WTC11 (cell line): ENCODE results near the gene ATG9B. TPM values are rescaled to one million over a fixed set of nuclear protein-coding genes. Genes with fewer than 3 reads are reported as not detected.

Experiments
- AR ChIP-seq: fragments of 250-450 bp; sonication (Bioruptor Pico); IDR thresholded peaks from 2 replicates; pipeline ENCODE4 v1.9.0; 2021; ENCODE audit warnings: mild to moderate bottlenecking
- ATF3 ChIP-seq: sonication (generic); formaldehyde crosslinking; conservative IDR thresholded peaks from 2 replicates; pipeline ENCODE4 v1.8.1; 2022; ENCODE audit warnings: mild to moderate bottlenecking, missing genetic modification reagents
- ATF6 ChIP-seq: sonication (generic); formaldehyde crosslinking; IDR thresholded peaks from 2 replicates; pipeline ENCODE4 v1.8.1; 2023; ENCODE audit warnings: mild to moderate bottlenecking, missing genetic modification reagents
- CREB1 ChIP-seq: sonication (generic); formaldehyde crosslinking; IDR thresholded peaks from 2 replicates; pipeline ENCODE4 v1.8.0; 2023; ENCODE audit warnings: mild to moderate bottlenecking, missing genetic modification reagents
- E2F1 ChIP-seq: sonication (generic); formaldehyde crosslinking; IDR thresholded peaks from 2 replicates; pipeline ENCODE4 v1.8.0; 2022; ENCODE audit warnings: mild to moderate bottlenecking, missing genetic modification reagents
- E2F5 ChIP-seq: sonication (generic); formaldehyde crosslinking; IDR thresholded peaks from 2 replicates; pipeline ENCODE4 v1.8.1; 2022; ENCODE audit warnings: mild to moderate bottlenecking, moderate library complexity, missing genetic modification reagents
- ELF4 ChIP-seq: sonication (generic); formaldehyde crosslinking; IDR thresholded peaks from 2 replicates; pipeline ENCODE4 v1.8.1; 2022; ENCODE audit warnings: low read depth, mild to moderate bottlenecking, moderate library complexity, missing genetic modification reagents
- ERG ChIP-seq: fragments of 250-450 bp; sonication (Bioruptor Pico); IDR thresholded peaks from 2 replicates; pipeline ENCODE4 v1.8.0; 2021; ENCODE audit warnings: mild to moderate bottlenecking
- FOXK1 ChIP-seq: sonication (generic); formaldehyde crosslinking; IDR thresholded peaks from 2 replicates; pipeline ENCODE4 v1.8.0; 2022; ENCODE audit warnings: mild to moderate bottlenecking, moderate library complexity, missing genetic modification reagents
- IRF2 ChIP-seq: sonication (generic); formaldehyde crosslinking; IDR thresholded peaks from 2 replicates; pipeline ENCODE4 v1.8.0; 2022; ENCODE audit warnings: low read depth, missing genetic modification reagents, borderline replicate concordance
- MXD4 ChIP-seq: fragments of 250-450 bp; sonication (Bioruptor Pico); IDR thresholded peaks from 2 replicates; pipeline ENCODE4 v1.8.0; 2021; ENCODE audit warnings: mild to moderate bottlenecking, moderate library complexity, borderline replicate concordance
- NFYB ChIP-seq: sonication (generic); formaldehyde crosslinking; conservative IDR thresholded peaks from 2 replicates; pipeline ENCODE4 v1.8.0; 2022; ENCODE audit warnings: low read depth, missing genetic modification reagents
- OVOL2 ChIP-seq: fragments of 250-450 bp; sonication (Bioruptor Pico); IDR thresholded peaks from 2 replicates; pipeline ENCODE4 v1.9.0; 2021; ENCODE audit warnings: mild to moderate bottlenecking, borderline replicate concordance
- PRDM15 ChIP-seq: sonication (generic); formaldehyde crosslinking; IDR thresholded peaks from 2 replicates; pipeline ENCODE4 v1.8.0; 2022; ENCODE audit warnings: missing genetic modification reagents
- RORB ChIP-seq: fragments of 250-450 bp; sonication (Bioruptor Pico); IDR thresholded peaks from 2 replicates; pipeline ENCODE4 v1.9.0; 2021; ENCODE audit warnings: mild to moderate bottlenecking
- SMAD4 ChIP-seq: sonication (generic); formaldehyde crosslinking; IDR thresholded peaks from 2 replicates; pipeline ENCODE4 v1.8.0; 2022; ENCODE audit warnings: mild to moderate bottlenecking, missing genetic modification reagents
- SOX15 ChIP-seq: fragments of 250-450 bp; sonication (Bioruptor Pico); IDR thresholded peaks from 2 replicates; pipeline ENCODE4 v1.9.0; 2021; ENCODE audit warnings: mild to moderate bottlenecking
- TP53 ChIP-seq: sonication (generic); formaldehyde crosslinking; IDR thresholded peaks from 2 replicates; pipeline ENCODE4 v1.8.1; 2023; ENCODE audit warnings: mild to moderate bottlenecking, missing genetic modification reagents
- USF1 ChIP-seq: sonication (generic); formaldehyde crosslinking; IDR thresholded peaks from 2 replicates; pipeline ENCODE4 v1.8.0; 2022; ENCODE audit warnings: mild to moderate bottlenecking, missing genetic modification reagents
- USF2 ChIP-seq: sonication (generic); formaldehyde crosslinking; IDR thresholded peaks from 2 replicates; pipeline ENCODE4 v1.8.1; 2023; ENCODE audit warnings: mild to moderate bottlenecking, missing genetic modification reagents, moderate library complexity
- ZNF263 ChIP-seq: sonication (generic); formaldehyde crosslinking; IDR thresholded peaks from 2 replicates; pipeline ENCODE4 v1.8.1; 2022; ENCODE audit warnings: low read depth, mild to moderate bottlenecking, moderate library complexity, missing genetic modification reagents
- ZNF317 ChIP-seq: sonication (generic); formaldehyde crosslinking; IDR thresholded peaks from 2 replicates; pipeline ENCODE4 v1.8.1; 2023; ENCODE audit warnings: low read depth, mild to moderate bottlenecking, moderate library complexity, missing genetic modification reagents, borderline replicate concordance
- ZNF416 ChIP-seq: fragments of 250-450 bp; sonication (Bioruptor Pico); IDR thresholded peaks from 2 replicates; pipeline ENCODE4 v1.9.0; 2021; ENCODE audit warnings: mild to moderate bottlenecking, inconsistent platforms
- ZNF423 ChIP-seq: fragments of 250-450 bp; sonication (Bioruptor Pico); IDR thresholded peaks from 2 replicates; pipeline ENCODE4 v2.1.2; 2022; ENCODE audit warnings: mild to moderate bottlenecking, moderate library complexity
- ZNF671 ChIP-seq: fragments of 250-450 bp; sonication (Bioruptor Pico); IDR thresholded peaks from 2 replicates; pipeline ENCODE4 v1.8.0; 2021; ENCODE audit warnings: mild to moderate bottlenecking
- total RNA-seq: library from RNA; stranded (reverse); gene quantifications from 3 replicates; pipeline ENCODE4 v1.2.3, GENCODE V29; 2021

Gene ATG9B
- total RNA-seq, 1 experiment from 2014 or later: 2.4 TPM

GRCh38 chr7:151051108-151051507 is 26.8 kb upstream of the ATG9B start (continued):
- TF ChIP-seq ATF6 (peak; percentile 73), PRDM15 (peak; percentile 70), AR (CRISPR knock-in tag) (no peak), SMAD4 (peak; percentile 93), OVOL2 (no peak), ZNF423 (CRISPR knock-in tag) (no peak), TP53 (no peak; the same call in 1 of the 2 replicates), ATF3 (CRISPR knock-in tag) (peak; percentile 90), MXD4 (CRISPR knock-in tag) (no peak), E2F1 (CRISPR knock-in tag) (peak; percentile 92), USF2 (CRISPR knock-in tag) (no peak; the same call in 1 of the 2 replicates), ZNF317 (CRISPR knock-in tag) (peak; percentile 78), SOX15 (CRISPR knock-in tag) (no peak), RORB (no peak), E2F5 (CRISPR knock-in tag) (peak; percentile 97), ZNF263 (CRISPR knock-in tag) (no peak; the same call in 1 of the 2 replicates), IRF2 (CRISPR knock-in tag) (peak; percentile 82; the same call in 1 of the 2 replicates), ELF4 (CRISPR knock-in tag) (peak; percentile 91), USF1 (CRISPR knock-in tag) (peak; percentile 82), ZNF671 (no peak), NFYB (CRISPR knock-in tag) (peak; percentile 57), ZNF416 (CRISPR knock-in tag) (no peak), CREB1 (CRISPR knock-in tag) (peak; percentile 96), FOXK1 (CRISPR knock-in tag) (peak; percentile 98), ERG (CRISPR knock-in tag) (no peak)
